GM19455 (cell line): ENCODE data around the gene RBM12.

Experiments
- ATAC-seq: cut with Tn5 transposase; IDR thresholded peaks from one replicate; pipeline ENCODE4 v1.9.1; 2021; ENCODE audit not compliant: unreplicated experiment

RBM12 gene

GRCh38 chr20:35660122-35660937, 4.4 kb downstream of the RBM12 start:
- no peak for ATAC-seq

GRCh38 chr20:35657271-35657670, 7.4 kb downstream of the RBM12 start:
- no peak for ATAC-seq

- no peak for ATAC-seq
These were observed 10.3 kb downstream of the RBM12 start for GRCh38 chr20:35654415-35654814.

GRCh38 chr20:35653893-35654292, 10.8 kb downstream of the RBM12 start:
- ATAC-seq = no peak

- ATAC-seq = no peak
These were observed 11.3 kb downstream of the RBM12 start for GRCh38 chr20:35653430-35653734.

GRCh38 chr20:35652641-35653429, 11.9 kb downstream of the RBM12 start:
- no peak for ATAC-seq

GRCh38 chr20:35651958-35652357, 12.7 kb downstream of the RBM12 start:
- ATAC-seq = no peak

GRCh38 chr20:35650632-35651031, 14.1 kb downstream of the RBM12 start:
- no peak for ATAC-seq

GRCh38 chr20:35648836-35649235, 15.9 kb downstream of the RBM12 start:
- no peak for ATAC-seq

- ATAC-seq = no peak
These were observed 19.9 kb downstream of the RBM12 start for GRCh38 chr20:35644806-35645205.

- no peak for ATAC-seq
These were observed 21.7 kb downstream of the RBM12 start for GRCh38 chr20:35643045-35643444.

- no peak for ATAC-seq
These were observed 23.0 kb downstream of the RBM12 start for GRCh38 chr20:35641743-35642142.

- no peak for ATAC-seq
These were observed 24.0 kb downstream of the RBM12 start for GRCh38 chr20:35640724-35641123.

GRCh38 chr20:35638751-35639150, 25.9 kb downstream of the RBM12 start:
- ATAC-seq = no peak

- ATAC-seq = no peak
These were observed 27.4 kb downstream of the RBM12 start for GRCh38 chr20:35637276-35637675.

- no peak for ATAC-seq
These were observed 28.6 kb downstream of the RBM12 start for GRCh38 chr20:35636095-35636494.

- no peak for ATAC-seq
These were observed 29.0 kb downstream of the RBM12 start for GRCh38 chr20:35635652-35636051.

GRCh38 chr20:35632539-35633115, 32.1 kb downstream of the RBM12 start:
- ATAC-seq = no peak

GRCh38 chr20:35630636-35631035, 34.1 kb downstream of the RBM12 start:
- no peak for ATAC-seq

GRCh38 chr20:35629427-35630145, 35.1 kb downstream of the RBM12 start:
- no peak for ATAC-seq

- no peak for ATAC-seq
These were observed 37.6 kb downstream of the RBM12 start for GRCh38 chr20:35627121-35627520.
